ENCODE data around the gene PHOSPHO1. TPM values are rescaled to one million over a fixed set of nuclear protein-coding genes. Genes with fewer than 3 reads are reported as not detected.
"Not testable (repeated sequence)": the region's sequence is repeated elsewhere in the genome, so short reads cannot be mapped to it uniquely, and the experiment has no call there.

PHOSPHO1 gene
- total RNA-seq, 2 experiments from 2014 or later, result not detected

- H3K4me3 Mint-ChIP-seq, result peak overlapping the region; percentile 90
- H3K9me3 Mint-ChIP-seq (ENCODE audit: low read depth), result no peaks in the 10 kb centered on the region
- H3K27me3 Mint-ChIP-seq, result no peaks in the 10 kb centered on the region
- H3K36me3 Mint-ChIP-seq (ENCODE audit: low read depth), result no peaks in the 10 kb centered on the region
- peaks cover 31% of the 10 kb centered on the region for H3K4me1 Mint-ChIP-seq
- intact Hi-C loops (cut with DNase I, micrococcal nuclease), result loop anchor here (1.0 to 10.0 kb wide), 18 partner anchors 18 to 1144 kb away; partner anchors contain the start of genes ABI3 (in 2 of the 2), GNGT2 (in 2 of the 2), ATP5MC1 (in 1 of the 2) and CALCOCO2 (in 1 of the 2)
- H3K27ac Mint-ChIP-seq, result peak overlapping the region; percentile 97
- ChIA-PET POLR2A (interaction anchor here (0.6 to 1.9 kb wide), 9 partner anchors 19 to 941 kb away, joined by 3 to 9 read pairs (median 3); partner anchors contain the start of genes ABI3 and GNGT2), CTCF (interaction anchor here (0.5 to 4.8 kb wide), 16 partner anchors 10 to 1735 kb away, joined by 3 to 36 read pairs (median 4); partner anchors contain the start of gene ATP5MC1)
- ATAC-seq (peak; percentile 31), DNase-seq (peak; percentile 93)
Measured at GRCh38 chr17:49191917-49192741, 38.5 kb downstream of the PHOSPHO1 start.

- H3K9me3 Mint-ChIP-seq (ENCODE audit: low read depth), result no peaks in the 10 kb centered on the region
Measured at GRCh38 chr17:49191409-49191916, 39.1 kb downstream of the PHOSPHO1 start.

GRCh38 chr17:49190932-49191331 lies 39.7 kb downstream of the PHOSPHO1 start:
- Mint-ChIP-seq H3K36me3 (ENCODE audit: low read depth) (no peaks in the 10 kb centered on the region), H3K27ac (peak overlapping the region; percentile 35), H3K27me3 (no peaks in the 10 kb centered on the region), H3K4me3 (no peak overlapping the region), H3K9me3 (ENCODE audit: low read depth) (peaks cover 1% of the 10 kb centered on the region), H3K4me1 (peaks cover 29% of the 10 kb centered on the region)
- DNase-seq (no peak), ATAC-seq (no peak)
- intact Hi-C loops (cut with DNase I, micrococcal nuclease), result loop anchor here in 1 of 2 experiments (5.0 to 10.0 kb wide), 3 partner anchors 516 to 764 kb away; partner anchors contain the start of gene SLC35B1
- ChIA-PET CTCF (interaction anchor here (0.9 to 4.8 kb wide), 6 partner anchors 11 to 299 kb away, joined by 5 to 36 read pairs (median 10); partner anchors contain the start of gene ATP5MC1), POLR2A (interaction anchor here (0.8 kb wide), 2 partner anchors 57 to 940 kb away, joined by 3 to 4 read pairs; no protein-coding TSS in a partner anchor)

More at GRCh38 chr17:49191409-49191916, 39.1 kb downstream of the PHOSPHO1 start:
- POLR2A ChIA-PET, result interaction anchor here (0.8 to 1.9 kb wide), 4 partner anchors 20 to 941 kb away, joined by 3 to 9 read pairs (median 4); partner anchors contain the start of genes ABI3 and GNGT2
- Mint-ChIP-seq H3K36me3 (ENCODE audit: low read depth) (no peaks in the 10 kb centered on the region), H3K4me3 (peak overlapping the region; percentile 90), H3K27me3 (no peaks in the 10 kb centered on the region), H3K4me1 (peaks cover 31% of the 10 kb centered on the region), H3K27ac (peak overlapping the region; percentile 97)
- intact Hi-C loops (cut with DNase I, micrococcal nuclease), result loop anchor here in 1 of 2 experiments (5.0 to 10.0 kb wide), 3 partner anchors 516 to 764 kb away; partner anchors contain the start of gene SLC35B1
- DNase-seq, result no peak
- peak; percentile 0 for ATAC-seq
- CTCF ChIA-PET, result interaction anchor here (0.6 to 4.8 kb wide), 10 partner anchors 10 to 1736 kb away, joined by 3 to 36 read pairs (median 4); partner anchors contain the start of gene ATP5MC1

- DNase-seq, result no peak
- no peak for ATAC-seq
- intact Hi-C loops (cut with DNase I, micrococcal nuclease), result no loop called here
- Mint-ChIP-seq H3K9me3 (ENCODE audit: low read depth) (peaks cover 4% of the 10 kb centered on the region), H3K27me3 (no peaks in the 10 kb centered on the region), H3K36me3 (ENCODE audit: low read depth) (no peaks in the 10 kb centered on the region), H3K4me3 (no peak overlapping the region), H3K4me1 (peaks cover 5% of the 10 kb centered on the region), H3K27ac (no peak overlapping the region)
- ChIA-PET POLR2A (no interaction called here), CTCF (no interaction called here)
Measured at GRCh38 chr17:49187301-49187700, 43.3 kb downstream of the PHOSPHO1 start.

GRCh38 chr17:49185381-49185780 lies 45.2 kb downstream of the PHOSPHO1 start:
- DNase-seq, H3K4me1 Mint-ChIP-seq, H3K4me3 Mint-ChIP-seq: not testable (repeated sequence)

GRCh38 chr17:49184522-49184921 lies 46.1 kb downstream of the PHOSPHO1 start:
- H3K27me3 Mint-ChIP-seq; H3K4me1 Mint-ChIP-seq; intact Hi-C loops (cut with DNase I, micrococcal nuclease); POLR2A ChIA-PET; H3K36me3 Mint-ChIP-seq (ENCODE audit: low read depth); H3K4me3 Mint-ChIP-seq; H3K27ac Mint-ChIP-seq; ATAC-seq; H3K9me3 Mint-ChIP-seq (ENCODE audit: low read depth); DNase-seq: not testable (repeated sequence)
- CTCF ChIA-PET, result interaction anchor here (1.3 kb wide), 2 partner anchors 10 to 43 kb away, joined by 5 read pairs; no protein-coding TSS in a partner anchor

More at GRCh38 chr17:49185381-49185780, 45.2 kb downstream of the PHOSPHO1 start:
- CTCF ChIA-PET, result interaction anchor here (0.7 to 1.3 kb wide), 8 partner anchors 9 to 106 kb away, joined by 3 to 5 read pairs (median 4); no protein-coding TSS in a partner anchor
- H3K36me3 Mint-ChIP-seq (ENCODE audit: low read depth); POLR2A ChIA-PET; intact Hi-C loops (cut with DNase I, micrococcal nuclease); ATAC-seq; H3K9me3 Mint-ChIP-seq (ENCODE audit: low read depth); H3K27me3 Mint-ChIP-seq; H3K27ac Mint-ChIP-seq: not testable (repeated sequence)

GRCh38 chr17:49183801-49184200 lies 46.8 kb downstream of the PHOSPHO1 start:
- no peak for ATAC-seq
- Mint-ChIP-seq H3K27me3 (no peaks in the 10 kb centered on the region), H3K9me3 (ENCODE audit: low read depth) (peaks cover 4% of the 10 kb centered on the region), H3K4me1 (peaks cover 4% of the 10 kb centered on the region), H3K36me3 (ENCODE audit: low read depth) (no peaks in the 10 kb centered on the region), H3K4me3 (no peak overlapping the region), H3K27ac (no peak overlapping the region)
- no peak for DNase-seq
- CTCF ChIA-PET, result interaction anchor here (0.6 to 1.5 kb wide), 4 partner anchors 43 to 131 kb away, joined by 3 to 4 read pairs (median 4); no protein-coding TSS in a partner anchor
- intact Hi-C loops (cut with DNase I, micrococcal nuclease), result no loop called here
- POLR2A ChIA-PET, result no interaction called here

- DNase-seq, result no peak
- POLR2A ChIA-PET, result no interaction called here
- H3K9me3 Mint-ChIP-seq (ENCODE audit: low read depth), result peaks cover 4% of the 10 kb centered on the region
- no peak overlapping the region for H3K27ac Mint-ChIP-seq
- H3K4me3 Mint-ChIP-seq, result no peak overlapping the region
- intact Hi-C loops (cut with DNase I, micrococcal nuclease), result no loop called here
- H3K36me3 Mint-ChIP-seq (ENCODE audit: low read depth), result no peaks in the 10 kb centered on the region
- no peak for ATAC-seq
- H3K27me3 Mint-ChIP-seq, result no peaks in the 10 kb centered on the region
- peaks cover 4% of the 10 kb centered on the region for H3K4me1 Mint-ChIP-seq
- CTCF ChIA-PET, result interaction anchor here (0.6 to 1.5 kb wide), 5 partner anchors 39 to 132 kb away, joined by 3 to 4 read pairs (median 4); no protein-coding TSS in a partner anchor
Measured at GRCh38 chr17:49183341-49183740, 47.2 kb downstream of the PHOSPHO1 start.

GRCh38 chr17:49180998-49181635 lies 49.5 kb downstream of the PHOSPHO1 start:
- H3K27me3 Mint-ChIP-seq, result no peaks in the 10 kb centered on the region
- H3K36me3 Mint-ChIP-seq (ENCODE audit: low read depth), result peaks cover under 1% of the 10 kb centered on the region
- CTCF ChIA-PET, result interaction anchor here (0.6 to 4.6 kb wide), 21 partner anchors 9 to 484 kb away, joined by 3 to 58 read pairs (median 4); partner anchors contain the start of gene PHOSPHO1
- no peak for ATAC-seq
- no peak overlapping the region for H3K27ac Mint-ChIP-seq
- H3K4me1 Mint-ChIP-seq, result peaks cover 4% of the 10 kb centered on the region
- intact Hi-C loops (cut with DNase I, micrococcal nuclease), result loop anchor here (1.0 to 2.0 kb wide), 4 partner anchors 46 to 214 kb away; no protein-coding TSS in a partner anchor
- POLR2A ChIA-PET, result no interaction called here
- H3K4me3 Mint-ChIP-seq, result no peak overlapping the region
- H3K9me3 Mint-ChIP-seq (ENCODE audit: low read depth), result peaks cover 9% of the 10 kb centered on the region
- DNase-seq, result no peak

GRCh38 chr17:49180303-49180702 lies 50.3 kb downstream of the PHOSPHO1 start:
- H3K4me3 Mint-ChIP-seq, result no peak overlapping the region
- H3K27me3 Mint-ChIP-seq, result peaks cover 1% of the 10 kb centered on the region
- H3K27ac Mint-ChIP-seq, result no peak overlapping the region
- DNase-seq (peak; percentile 80), ATAC-seq (peak; percentile 58)
- ChIA-PET CTCF (interaction anchor here (0.5 to 4.6 kb wide), 27 partner anchors 9 to 584 kb away, joined by 3 to 58 read pairs (median 4); partner anchors contain the start of gene PHOSPHO1), POLR2A (no interaction called here)
- intact Hi-C loops (cut with DNase I, micrococcal nuclease), result loop anchor here (1.0 to 2.0 kb wide), 4 partner anchors 47 to 214 kb away; no protein-coding TSS in a partner anchor
- H3K9me3 Mint-ChIP-seq (ENCODE audit: low read depth), result peaks cover 13% of the 10 kb centered on the region
- H3K4me1 Mint-ChIP-seq, result peaks cover 4% of the 10 kb centered on the region
- peaks cover 4% of the 10 kb centered on the region for H3K36me3 Mint-ChIP-seq (ENCODE audit: low read depth)
